ENCODE measurements around the gene EIF3B.
"Not testable (repeated sequence)": the region's sequence is repeated elsewhere in the genome, so short reads cannot be mapped to it uniquely, and the experiment has no call there.

Gene EIF3B

DNA sequence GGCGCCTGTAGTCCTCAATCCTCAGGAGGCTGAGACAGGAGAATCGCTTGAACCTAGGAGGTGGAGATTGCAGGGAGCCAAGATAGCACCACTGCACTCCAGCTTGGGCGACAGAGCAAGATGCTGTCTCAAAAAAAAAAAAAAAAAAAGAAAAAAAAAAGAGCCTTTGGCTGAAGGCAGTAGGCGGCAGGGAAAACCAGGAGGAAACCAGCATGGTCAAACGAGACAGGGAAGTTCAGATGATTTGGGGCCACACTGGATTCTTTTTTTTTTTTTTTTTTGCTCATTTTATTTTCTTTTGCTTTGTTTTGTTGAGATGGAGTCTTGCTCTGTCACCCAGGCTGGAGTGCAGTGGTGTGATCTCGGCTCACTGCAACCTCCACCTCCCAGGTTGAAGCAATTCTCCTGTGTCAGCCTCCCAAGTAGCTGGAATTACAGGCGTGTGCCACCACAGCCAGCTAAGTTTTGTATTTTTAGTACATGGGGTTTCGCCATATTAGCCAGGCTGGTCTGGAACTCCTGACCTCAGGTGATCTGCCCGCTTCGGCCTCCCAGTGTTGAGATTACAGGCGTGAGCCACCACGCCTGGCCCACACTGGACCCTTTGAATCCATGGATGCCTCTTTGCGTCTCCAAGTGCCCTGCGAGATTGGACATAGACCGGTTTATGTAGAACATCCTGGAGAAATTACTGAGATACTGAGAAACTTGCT lies 7.1 kb upstream of the EIF3B start:
- not testable (repeated sequence) for DNase-seq (ENCODE audit: low spot score)

DNA sequence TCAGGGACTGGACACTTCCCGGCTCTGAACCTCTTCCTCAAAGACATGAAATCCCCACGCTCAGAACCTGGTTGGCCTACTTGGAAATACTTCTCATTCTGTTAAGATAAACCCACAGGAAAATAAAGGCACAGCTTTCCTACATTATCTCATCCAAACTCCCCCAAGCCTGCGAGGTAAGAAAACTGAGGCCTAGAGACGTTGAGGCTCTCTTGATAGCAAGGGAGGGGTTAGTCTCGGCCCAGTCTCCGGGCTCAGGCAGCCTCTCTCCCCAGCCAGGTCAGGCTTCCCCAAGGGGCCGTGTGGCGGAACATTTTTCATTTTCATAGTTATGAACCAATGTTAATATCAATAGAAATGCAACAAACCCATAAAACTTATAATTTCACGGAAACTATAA lies 4.6 kb upstream of the EIF3B start:
- no peak for DNase-seq (ENCODE audit: low spot score)

DNA sequence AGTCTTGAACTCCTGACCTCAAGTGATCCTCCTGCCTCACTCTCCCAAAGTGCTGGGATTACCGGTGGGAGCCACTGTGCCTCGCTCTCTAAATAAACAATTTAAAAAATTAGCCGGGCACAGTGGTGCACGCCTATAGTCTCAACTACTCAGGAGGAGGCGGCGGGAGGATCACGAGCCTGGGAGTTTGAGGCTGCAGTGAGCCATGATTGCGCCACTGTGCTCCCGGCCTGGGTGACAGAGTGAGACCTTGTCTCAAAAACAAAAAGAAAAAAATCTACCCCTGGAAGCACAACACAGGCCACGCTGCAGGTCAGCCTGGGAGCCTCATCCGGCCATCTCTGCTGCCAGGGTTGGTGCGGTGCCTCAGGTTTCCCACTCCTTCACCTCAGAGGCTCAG lies 3.8 kb upstream of the EIF3B start:
- no peak for DNase-seq (ENCODE audit: low spot score)

DNA sequence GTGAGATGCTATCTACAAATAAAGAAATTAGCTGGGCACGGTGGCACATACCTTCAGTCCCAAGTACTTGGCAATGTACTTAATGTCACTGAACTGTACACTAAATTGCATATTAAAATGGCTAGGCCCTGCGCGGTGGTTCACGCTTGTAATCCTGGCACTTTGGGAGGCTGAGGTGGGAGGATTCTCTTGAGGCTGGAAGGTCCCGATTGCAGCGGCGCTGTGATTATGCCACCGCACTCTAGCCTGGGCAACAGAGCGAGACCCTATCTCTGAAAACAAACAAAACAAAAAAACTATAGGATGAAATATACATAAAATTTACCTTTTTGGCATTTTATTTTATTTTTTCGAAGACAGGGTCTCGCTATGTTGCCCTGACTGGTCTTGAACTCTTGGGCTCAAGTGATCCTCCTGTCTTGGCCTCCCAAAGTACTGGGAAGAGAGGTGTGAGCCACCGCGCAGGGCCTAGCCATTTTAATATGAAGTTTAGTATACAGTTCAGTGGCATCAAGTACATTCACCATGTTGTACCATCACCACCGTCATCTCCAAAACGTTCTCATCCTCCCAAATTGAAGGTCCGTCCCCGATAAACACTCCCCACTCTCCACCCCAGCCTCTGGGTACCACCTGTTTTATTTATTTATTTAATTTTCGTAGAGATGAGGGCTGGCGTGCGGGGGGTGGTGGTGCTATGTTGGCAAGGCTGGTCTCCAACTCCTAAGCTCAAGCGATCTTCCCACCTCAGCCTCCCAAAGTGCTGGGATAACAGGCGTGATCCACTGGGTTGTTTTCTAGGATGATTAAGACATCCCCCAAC lies 1.3 kb upstream of the EIF3B start:
- no peak for DNase-seq (ENCODE audit: low spot score)

DNA sequence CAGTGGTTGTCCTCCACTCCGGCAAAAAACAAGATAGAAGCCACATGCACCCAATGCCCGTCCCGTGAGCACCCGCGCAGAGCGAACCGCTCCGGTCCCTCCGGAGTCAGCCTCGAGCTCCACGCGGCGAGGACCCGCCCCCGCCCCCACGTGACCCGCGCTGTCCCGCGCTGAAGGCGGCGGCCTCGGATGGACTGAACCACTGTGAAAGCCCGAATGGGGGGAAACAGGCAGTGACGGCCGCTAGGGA lies 766 bp upstream of the EIF3B start:
- peak; percentile 97 for DNase-seq (ENCODE audit: low spot score)

DNA sequence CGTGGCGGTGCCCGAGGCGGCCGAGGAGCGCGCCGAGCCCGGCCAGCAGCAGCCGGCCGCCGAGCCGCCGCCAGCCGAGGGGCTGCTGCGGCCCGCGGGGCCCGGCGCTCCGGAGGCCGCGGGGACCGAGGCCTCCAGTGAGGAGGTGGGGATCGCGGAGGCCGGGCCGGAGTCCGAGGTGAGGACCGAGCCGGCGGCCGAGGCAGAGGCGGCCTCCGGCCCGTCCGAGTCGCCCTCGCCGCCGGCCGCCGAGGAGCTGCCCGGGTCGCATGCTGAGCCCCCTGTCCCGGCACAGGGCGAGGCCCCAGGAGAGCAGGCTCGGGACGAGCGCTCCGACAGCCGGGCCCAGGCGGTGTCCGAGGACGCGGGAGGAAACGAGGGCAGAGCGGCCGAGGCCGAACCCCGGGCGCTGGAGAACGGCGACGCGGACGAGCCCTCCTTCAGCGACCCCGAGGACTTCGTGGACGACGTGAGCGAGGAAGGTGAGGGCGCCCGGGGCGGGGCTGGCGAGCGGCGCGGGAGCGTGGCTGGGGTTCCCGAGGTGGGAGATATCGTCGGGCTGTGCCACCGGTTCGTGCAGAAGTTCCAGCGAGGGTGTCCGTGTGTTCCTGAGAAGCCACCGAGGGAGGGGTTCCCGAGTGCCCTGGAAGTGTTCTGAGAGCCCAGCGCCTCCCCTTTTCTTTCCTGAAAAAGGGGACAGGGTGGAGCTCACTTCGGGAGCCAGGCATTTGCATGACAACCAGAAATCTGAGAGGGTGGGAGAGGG lies 495 bp downstream of the EIF3B start:
- DNase-seq (ENCODE audit: low spot score): peak; percentile 47

DNA sequence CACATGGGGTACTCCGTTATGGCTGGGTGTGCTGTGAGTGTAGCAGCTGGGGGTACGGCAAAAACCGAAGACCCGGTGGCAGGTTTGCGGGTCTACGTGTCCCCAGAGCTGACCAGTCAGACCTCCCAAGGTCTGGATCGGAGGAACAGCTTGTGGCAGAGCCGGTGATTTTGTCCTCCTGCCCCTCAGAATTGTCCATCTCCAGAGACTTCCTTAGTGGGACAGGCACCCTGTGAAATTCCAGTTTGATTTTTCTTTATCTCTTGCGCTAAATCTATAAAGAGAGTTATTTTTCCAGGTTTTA lies 1.0 kb downstream of the EIF3B start:
- DNase-seq (ENCODE audit: low spot score): no peak

DNA sequence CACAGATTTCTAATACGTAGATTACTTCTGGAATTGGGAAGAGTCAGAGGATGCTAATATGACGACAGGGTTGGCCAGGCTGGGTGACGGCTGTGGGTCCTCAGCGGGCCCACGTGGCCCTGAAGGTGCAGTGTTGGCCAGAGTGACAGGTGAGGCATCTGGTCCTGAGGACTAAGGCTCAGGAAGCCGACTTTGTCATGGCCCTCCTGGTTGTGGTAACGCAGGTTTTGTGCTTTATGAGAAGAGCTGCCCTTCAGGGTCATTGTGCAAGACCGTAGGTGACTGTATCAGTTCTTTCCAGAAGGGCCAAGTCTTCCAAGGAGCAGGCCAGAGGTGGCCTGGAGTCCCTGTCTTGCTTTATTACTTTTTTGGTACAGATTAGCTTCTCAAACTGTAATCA lies 2.5 kb downstream of the EIF3B start:
- no peak for DNase-seq (ENCODE audit: low spot score)

DNA sequence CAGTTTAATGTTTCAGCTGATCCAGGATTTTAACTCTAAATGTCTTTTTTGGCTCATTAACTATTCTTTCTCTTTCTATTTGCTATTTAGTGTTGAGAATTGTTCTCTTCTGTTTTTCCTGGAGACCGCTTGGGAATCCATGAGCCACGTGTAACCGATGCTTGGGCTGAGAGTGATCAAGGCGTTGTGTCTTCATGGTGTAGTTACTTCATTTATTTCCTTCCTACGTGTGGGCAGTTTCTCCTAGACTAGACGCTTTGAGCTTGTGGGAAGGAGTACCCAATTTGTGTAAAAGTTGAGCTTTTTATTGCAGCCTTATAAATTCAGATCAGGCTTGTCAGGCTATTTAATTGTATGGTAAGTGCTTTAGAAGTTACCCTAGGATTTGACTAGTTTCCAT lies 2.9 kb downstream of the EIF3B start:
- no peak for DNase-seq (ENCODE audit: low spot score)

DNA sequence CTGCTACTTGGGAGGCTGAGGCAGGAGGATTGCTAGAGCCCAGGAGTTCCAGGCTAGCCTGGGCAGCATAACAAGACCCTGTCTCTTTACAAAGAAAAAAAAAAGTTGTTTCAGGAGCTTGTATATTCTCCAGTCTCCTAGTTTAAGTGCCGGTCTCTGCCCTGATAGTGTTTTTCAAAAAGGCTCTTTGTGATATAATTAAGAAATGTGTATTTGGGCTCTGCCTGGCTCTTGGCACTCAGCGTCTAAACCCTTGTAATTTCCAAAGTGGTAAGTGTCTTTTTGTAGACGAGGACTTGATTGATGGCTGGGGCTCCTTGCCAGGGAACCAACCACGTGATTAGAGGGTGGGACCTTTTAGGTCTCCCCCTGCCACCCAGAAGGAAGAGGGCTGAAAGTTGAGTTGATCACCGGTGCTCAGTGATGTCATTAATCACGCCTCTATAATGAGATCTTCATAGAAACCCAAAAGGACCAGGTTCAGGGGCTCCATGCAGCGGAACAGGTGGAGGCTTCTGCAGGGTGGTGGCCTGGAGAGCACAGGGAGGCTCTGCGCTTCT lies 4.4 kb downstream of the EIF3B start:
- no peak for DNase-seq (ENCODE audit: low spot score)

DNA sequence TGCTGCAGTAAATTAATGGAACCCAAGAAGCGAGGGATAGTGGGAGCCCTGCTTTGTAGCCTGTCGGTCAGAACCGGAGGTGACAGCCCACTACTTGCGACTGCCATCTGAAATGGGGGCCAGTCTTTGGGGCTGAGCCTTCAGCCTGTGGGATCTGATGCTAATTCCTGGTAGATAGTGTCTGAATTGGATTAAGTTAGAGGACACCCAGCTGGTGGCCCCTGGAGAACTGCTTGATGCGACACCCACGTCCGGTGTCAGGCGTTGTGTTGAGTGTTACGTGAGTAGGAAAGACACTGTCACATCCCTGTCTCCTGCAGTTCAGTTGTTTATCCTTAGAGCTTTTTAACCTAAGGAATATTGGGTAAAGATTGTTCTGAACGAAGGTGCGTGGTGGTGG lies 5.0 kb downstream of the EIF3B start:
- no peak for DNase-seq (ENCODE audit: low spot score)

DNA sequence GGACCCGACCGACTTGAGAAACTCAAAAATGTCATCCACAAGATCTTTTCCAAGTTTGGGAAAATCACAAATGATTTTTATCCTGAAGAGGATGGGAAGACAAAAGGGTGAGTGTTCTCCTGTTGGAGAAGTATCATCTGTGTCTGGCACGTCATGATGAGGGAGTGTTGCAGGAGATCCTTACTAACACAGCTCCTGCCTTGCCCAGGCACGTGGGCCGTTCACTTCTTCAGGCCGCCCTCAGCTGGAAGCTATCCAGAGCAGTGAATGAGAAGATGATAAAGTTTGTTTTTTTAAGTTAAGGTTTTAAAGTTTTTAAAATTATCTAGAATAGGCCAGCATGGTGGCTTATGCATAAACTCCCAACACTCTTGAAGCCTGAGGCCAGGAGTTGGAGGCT lies 6.2 kb downstream of the EIF3B start:
- DNase-seq (ENCODE audit: low spot score): no peak

DNA sequence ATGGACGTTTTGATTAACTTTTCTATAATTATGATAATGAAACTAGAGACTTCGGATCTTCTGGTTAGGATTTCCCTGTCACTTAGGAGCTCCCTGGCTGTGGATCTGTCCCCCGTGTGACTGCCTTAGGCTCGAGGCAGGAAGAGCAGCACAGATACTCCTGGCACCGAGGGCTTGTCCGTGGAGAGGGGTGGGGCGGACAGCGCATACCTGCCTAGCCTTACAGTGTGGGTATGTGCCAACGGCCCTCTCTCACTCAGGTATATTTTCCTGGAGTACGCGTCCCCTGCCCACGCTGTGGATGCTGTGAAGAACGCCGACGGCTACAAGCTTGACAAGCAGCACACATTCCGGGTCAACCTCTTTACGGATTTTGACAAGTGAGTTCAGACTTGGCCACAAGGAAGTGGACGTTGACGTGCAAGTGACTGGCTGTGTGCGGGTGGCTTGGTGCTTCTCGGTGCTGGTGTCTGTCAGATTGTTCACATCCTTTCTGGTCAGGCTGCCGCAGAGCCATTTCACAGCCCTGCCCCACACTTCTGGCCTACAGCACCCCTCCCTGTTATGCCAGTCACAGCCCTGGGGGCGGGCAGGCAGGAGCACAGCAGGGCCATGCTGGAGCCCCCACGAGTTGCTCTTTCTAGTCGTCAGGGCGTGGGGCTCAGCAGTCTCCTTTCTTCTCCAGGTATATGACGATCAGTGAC lies 7.9 kb downstream of the EIF3B start:
- no peak for DNase-seq (ENCODE audit: low spot score)

DNA sequence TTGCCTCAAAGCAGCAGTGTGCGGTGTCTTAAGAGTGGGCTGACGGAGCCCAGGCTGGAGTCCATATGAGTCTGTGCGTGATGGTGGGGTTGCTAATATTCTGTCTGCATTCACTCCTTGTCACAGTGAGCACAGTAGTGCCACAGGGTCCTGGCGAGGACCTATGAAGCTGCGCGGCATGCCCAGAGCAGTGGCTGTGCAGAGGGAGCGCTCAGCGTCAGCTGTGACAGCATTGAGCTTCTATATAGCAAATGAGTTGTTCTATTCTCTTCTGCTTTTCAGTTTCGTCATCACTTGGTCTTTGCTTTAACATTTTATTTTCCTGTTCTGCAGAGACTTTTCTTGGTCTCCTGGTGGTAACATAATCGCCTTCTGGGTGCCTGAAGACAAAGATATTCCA lies 14.5 kb downstream of the EIF3B start:
- no peak for DNase-seq (ENCODE audit: low spot score)

DNA sequence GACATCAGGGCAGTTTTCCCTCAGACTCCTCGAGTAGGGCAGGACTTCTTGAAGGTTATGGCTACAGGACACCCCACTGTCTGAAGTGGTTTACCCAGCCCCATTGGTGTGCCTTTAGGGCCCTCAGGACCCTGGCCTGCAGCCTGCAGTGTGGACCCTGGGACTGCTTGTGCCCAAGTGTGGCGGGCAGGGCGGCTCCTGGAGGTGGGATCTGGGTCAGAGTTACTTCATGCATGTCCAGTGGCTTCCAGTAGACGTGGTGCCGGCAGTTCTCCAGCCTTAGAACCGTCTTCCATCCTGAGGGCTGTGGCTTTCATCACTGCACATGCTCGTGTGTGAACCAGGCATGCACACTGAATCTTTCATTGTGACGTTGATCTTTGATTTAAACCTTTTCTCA lies 16.7 kb downstream of the EIF3B start:
- no peak for DNase-seq (ENCODE audit: low spot score)

DNA sequence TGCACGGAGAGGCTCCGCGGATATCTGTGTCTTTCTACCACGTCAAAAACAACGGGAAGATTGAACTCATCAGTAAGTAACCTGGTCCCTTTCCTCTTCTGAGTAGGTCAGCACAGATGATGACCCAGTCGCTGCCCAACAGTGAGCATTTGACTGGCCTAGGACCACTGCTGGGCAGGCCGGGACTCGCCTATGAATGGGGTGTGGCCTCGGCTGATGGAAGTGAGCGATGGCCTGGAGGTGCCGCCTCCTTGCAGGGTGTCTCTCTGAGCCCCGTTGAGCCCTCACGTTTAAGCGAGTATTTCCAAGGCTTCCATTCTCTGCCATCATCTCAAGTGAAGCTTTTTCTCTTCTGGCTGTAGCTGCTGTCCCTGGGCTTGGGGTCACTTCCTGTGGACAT lies 18.1 kb downstream of the EIF3B start:
- DNase-seq (ENCODE audit: low spot score): no peak

DNA sequence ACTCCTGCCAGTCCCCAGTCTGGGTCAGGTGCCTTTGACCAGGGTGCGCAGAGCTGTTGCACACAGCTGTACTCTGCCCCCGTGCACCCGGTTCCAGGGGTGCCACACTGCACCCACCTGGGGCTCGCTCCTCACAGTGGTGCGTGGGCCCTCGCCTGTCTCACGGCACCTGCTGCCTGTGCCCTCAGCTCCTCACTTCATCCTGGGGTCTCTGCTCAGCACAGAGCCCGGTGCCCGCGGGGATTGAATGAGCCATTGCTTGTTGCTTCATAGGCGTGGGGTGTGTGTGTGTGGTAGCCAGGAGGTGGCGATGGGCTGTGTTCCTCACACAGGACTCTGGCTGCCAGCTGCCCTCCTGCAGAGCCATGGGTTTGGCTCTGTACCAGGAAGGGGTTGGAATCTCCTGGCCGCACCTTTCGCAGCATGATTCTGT lies 18.5 kb downstream of the EIF3B start:
- no peak for DNase-seq (ENCODE audit: low spot score)

DNA sequence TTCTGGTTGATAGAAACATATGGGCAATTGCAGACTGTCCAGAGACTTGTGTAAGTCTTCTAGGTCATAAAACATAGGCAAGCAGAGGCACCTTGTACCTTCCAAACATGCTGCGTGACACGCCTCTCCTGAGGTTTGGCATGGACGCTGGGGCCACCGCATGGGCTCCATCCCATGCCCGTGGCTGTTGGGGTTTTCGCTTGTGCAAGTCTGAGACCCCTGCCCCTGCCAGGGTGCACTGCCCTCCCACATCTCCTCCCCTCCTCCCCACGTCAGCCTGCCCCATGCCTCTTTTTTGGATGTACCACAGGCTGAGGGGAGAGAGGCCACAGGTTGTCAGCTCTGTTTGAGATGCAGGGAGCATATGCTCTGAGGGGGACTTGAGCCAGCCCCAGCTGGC lies 19.0 kb downstream of the EIF3B start:
- no peak for DNase-seq (ENCODE audit: low spot score)

DNA sequence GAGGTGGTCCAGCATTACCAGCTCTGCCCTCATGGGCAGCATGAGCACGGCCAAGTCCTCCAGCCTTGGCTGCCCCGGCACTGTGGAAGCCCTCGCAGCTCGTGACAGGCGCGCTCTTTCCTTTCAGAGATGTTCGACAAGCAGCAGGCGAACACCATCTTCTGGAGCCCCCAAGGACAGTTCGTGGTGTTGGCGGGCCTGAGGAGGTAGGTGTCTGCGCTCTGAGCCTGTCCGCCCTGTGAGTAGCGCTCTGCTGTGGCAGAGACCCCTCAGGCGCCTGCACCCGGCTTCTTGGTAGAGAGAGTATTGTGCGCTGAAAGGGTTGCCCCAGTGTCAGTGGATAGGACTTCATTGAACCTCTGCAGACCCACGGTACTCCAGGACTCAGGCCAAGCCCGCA lies 19.8 kb downstream of the EIF3B start:
- DNase-seq (ENCODE audit: low spot score): no peak

DNA sequence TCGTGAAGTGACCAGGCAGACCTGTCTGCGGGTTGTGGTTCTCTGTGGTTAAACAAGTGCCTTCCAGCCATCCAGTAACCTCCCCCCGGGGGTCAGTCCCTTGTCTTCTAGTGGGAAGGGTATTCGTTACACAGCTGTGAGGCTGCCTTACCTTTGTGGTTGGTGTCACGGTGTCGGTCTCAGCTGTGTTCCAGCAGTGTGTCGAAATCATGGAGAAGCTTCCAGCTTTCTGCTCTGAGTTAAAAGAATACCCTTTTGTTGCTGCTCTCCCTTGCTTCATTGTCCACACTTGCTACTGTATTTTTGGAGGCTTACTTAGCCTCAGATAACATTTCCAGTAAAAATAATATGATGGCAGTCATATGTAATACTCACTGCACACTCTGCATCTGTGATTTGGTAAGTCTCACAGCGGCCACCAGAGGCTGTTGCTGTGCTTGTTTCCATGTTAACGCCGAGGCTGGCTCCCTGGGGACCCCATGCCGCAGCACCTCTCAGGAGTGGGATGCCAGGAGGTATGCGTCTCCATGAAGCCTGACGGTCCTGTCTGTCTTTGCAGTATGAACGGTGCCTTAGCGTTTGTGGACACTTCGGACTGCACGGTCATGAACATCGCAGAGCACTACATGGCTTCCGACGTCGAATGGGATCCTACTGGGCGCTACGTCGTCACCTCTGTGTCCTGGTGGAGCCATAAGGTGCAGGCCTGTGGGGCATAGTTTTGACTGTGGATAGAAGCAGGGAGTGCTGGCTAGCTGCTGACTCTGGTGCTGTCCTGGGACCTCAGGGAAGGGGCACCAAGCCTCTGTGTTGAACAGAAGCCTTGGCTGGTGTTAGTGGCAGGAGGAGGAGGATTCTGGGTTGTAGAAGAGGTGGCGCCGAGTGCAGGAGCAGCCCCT lies 20.5 kb downstream of the EIF3B start:
- DNase-seq (ENCODE audit: low spot score): no peak

DNA sequence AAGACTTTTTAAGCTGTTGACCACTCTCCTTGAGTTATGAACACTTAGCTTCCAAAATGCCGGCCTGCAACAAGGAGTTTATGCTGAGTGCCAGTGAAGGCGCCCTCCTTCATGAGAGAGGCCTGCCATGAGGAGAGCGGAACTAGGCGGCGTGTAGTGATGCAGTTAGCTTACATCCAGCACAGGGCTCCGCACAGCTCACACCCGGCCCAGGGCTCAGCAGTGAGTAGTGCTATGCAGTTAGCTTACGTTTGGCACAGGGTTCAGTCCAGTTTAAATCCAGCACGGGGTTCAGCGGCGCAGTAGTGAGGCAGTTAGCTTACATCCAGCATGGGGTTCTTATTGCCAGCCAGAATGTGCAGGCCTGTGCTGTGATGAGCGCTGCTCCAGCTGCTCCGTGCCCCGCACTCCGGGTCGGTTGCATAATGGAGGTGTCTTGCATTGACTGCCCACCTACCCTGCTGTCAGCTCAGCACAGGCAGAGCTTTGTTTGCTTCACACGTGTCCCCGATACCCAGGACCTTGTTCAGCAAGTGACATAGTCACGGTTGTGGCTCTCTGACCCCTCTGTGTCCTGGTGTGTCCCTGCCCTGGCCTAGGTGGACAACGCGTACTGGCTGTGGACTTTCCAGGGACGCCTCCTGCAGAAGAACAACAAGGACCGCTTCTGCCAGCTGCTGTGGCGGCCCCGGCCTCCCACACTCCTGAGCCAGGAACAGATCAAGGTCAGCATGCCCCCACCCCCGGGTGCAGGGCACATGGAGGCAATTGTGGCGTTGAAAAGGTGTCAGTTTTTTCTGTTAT lies 21.9 kb downstream of the EIF3B start:
- DNase-seq (ENCODE audit: low spot score): no peak
